ENCODE measurements around the gene USP2. TPM values are rescaled to one million over a fixed set of nuclear protein-coding genes. Genes with fewer than 3 reads are reported as not detected.
"Not testable (repeated sequence)": the region's sequence is repeated elsewhere in the genome, so short reads cannot be mapped to it uniquely, and the experiment has no call there.

Gene USP2
- total RNA-seq, 1 experiment from 2014 or later: 0.51 TPM

- no peak for DNase-seq (ENCODE audit: low read depth)
These were observed 30.6 kb upstream of the USP2 start for GRCh38 chr11:119412072-119412471.

GRCh38 chr11:119410501-119410900 lies 29.0 kb upstream of the USP2 start:
- DNase-seq (ENCODE audit: low read depth): no peak

DNA sequence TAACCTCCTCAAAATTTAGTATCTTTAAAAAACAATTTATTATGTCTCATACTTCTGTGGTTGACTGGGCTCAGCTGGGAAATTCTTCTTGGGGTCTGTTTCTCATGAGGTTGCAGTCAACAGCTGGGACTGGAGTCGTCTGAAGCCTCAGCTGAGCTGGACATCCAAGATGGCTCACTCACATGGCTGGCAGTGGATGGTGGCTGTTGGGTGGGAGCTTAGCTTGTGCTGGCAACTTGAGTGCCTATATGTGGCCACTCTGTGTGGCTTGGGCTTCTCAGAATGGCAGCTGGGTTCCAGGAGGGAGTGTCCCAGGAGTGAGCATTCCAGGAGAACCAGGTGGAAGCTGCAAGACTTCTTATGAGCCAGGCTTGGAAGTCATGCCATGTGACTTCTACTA lies 28.2 kb upstream of the USP2 start:
- no peak for DNase-seq (ENCODE audit: low read depth)

GRCh38 chr11:119406005-119406404 lies 24.5 kb upstream of the USP2 start:
- DNase-seq (ENCODE audit: low read depth): no peak

DNA sequence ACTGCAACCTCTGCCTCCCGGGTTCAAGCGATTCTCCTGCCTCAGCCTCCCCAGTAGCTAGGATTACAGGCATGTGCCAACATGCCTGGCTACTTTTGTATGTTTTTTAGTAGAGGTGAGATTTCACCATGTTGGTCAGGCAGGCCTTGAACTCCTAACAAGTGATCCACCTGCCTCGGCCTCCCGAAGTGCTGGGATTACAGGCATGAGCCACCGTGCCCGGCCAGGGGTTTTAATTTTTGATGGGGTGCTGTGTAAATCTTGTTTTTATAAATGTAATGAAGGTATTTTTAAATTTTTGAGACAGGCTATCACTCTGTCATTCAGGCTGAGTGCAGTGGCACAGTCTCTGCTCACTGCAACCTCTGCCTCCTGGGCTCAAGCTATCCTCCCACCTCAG lies 24.0 kb upstream of the USP2 start:
- DNase-seq (ENCODE audit: low read depth): not testable (repeated sequence)

DNA sequence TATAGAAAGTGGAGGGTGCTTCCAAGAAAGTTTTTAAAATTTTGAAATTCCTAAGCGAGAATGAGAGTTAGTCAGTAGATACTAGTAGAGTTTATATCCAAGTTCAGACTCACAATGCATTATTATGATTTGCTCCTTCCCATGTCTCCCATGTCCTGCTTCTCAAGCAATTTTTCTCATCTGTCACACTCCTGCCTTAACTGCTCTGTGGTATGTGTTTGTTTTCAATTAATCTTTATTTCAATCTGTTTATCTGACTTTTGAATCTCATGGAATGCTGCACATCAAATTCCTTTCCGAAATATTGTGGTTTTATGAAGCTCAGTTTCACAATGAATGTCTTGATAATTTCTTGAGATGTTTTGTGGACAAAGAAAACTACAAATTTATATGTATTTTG lies 23.4 kb upstream of the USP2 start:
- DNase-seq (ENCODE audit: low read depth): no peak

GRCh38 chr11:119403021-119403420 lies 21.5 kb upstream of the USP2 start:
- DNase-seq (ENCODE audit: low read depth): no peak

DNA sequence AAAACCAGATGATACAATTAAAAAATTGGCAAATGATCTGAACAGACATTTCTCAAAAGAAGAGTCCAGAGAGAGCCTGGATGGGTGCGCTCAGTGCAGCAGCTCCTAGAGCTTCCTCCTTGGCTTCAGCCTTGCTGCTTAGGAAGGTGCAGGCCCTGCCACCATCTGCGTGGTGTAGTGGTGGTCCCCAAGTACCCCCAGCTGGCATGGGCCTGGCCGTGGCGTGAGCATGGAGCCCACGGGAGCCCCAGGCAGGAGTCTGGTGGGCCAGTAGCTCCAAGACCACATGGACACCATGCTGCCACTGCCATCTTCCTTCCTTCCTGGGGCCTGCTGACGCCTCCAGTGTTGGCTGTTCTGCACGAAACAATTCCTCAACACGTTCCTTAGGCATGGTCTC lies 21.0 kb upstream of the USP2 start:
- no peak for DNase-seq (ENCODE audit: low read depth)

- no peak for DNase-seq (ENCODE audit: low read depth)
These were observed 19.4 kb upstream of the USP2 start for GRCh38 chr11:119400860-119401259.

DNA sequence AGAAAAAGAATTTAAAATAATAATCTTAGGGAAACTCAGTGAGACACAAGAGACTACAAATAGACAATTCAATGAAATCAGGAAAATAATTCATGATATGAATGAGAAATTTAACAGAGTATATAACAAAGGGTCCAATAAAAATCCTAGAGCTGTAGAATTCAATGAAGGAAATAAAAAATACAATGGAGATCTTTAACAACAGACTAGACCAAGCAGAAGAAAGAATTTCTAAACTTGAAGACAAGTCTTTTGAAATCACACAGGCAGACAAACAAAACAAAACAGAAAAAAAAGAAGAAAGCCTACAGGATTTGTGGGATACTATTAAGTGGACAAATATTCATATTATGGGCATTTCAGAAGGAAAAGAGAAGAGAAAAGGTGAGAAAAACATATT lies 16.2 kb upstream of the USP2 start:
- no peak for DNase-seq (ENCODE audit: low read depth)

GRCh38 chr11:119396835-119397234 lies 15.3 kb upstream of the USP2 start:
- no peak for DNase-seq (ENCODE audit: low read depth)

- no peak for DNase-seq (ENCODE audit: low read depth)
These were observed 9.8 kb upstream of the USP2 start for GRCh38 chr11:119391275-119391674.

- no peak for DNase-seq (ENCODE audit: low read depth)
These were observed 8.2 kb upstream of the USP2 start for GRCh38 chr11:119389611-119390254.

DNA sequence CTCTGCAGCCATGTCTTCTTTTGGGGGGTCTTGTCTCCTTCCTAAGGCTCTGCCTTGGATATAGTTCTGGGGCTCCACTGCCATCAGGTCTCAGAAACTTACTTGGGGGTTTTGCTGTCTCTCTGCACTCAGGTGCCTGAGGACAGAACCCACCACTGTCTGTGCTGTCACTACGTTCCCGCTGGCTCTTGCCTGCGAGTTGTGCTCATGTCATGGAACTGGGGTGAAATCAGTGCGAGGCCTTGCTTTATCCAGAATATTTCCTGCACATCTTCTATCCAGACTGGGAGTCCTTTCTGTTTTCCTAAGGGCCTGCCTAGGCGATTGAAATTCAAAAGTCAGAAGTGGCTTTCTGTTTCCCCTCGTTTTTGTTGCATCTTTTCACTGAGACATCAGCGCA lies 6.6 kb upstream of the USP2 start:
- DNase-seq (ENCODE audit: low read depth): no peak

GRCh38 chr11:119384332-119384731 lies 2.8 kb upstream of the USP2 start:
- DNase-seq (ENCODE audit: low read depth): no peak

GRCh38 chr11:119382513-119382912 lies 1.0 kb upstream of the USP2 start:
- DNase-seq (ENCODE audit: low read depth): not testable (repeated sequence)

GRCh38 chr11:119382101-119382500 lies 611 bp upstream of the USP2 start:
- no peak for DNase-seq (ENCODE audit: low read depth)

- no peak for DNase-seq (ENCODE audit: low read depth)
These were observed 686 bp downstream of the USP2 start for GRCh38 chr11:119380827-119381180.

DNA sequence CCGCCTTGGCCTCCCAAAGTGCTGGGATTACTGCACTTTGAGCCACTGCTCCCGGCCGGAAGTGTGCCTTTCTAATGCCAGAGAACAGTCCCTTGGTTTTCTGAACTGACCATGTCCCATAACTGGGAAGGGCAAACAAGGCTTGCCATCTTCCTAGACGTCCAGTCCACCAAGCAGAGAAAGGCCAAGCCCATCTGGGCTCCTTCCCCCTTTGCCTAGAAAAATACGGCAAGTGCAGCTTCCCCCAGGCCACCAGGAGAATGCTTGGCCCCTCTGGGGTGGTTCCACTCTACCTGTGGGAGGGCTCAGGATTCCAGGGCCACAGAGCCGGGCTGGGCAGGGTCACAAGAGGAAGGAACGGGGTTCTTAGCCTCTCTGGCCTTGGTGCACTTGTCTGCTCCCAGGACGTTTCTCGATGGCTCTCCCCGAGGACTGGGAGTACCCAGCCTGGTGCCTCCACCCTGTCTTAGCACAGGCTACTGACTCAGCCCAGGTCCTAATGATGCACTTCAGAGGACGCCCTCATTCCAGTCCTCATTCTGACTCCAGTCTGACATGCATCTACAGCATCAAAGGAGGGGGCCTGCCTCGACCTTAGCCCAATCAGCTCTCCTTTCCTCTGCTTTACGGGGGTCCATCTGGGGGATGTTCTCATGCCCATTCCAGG lies 1.2 kb downstream of the USP2 start:
- DNase-seq (ENCODE audit: low read depth): no peak

DNA sequence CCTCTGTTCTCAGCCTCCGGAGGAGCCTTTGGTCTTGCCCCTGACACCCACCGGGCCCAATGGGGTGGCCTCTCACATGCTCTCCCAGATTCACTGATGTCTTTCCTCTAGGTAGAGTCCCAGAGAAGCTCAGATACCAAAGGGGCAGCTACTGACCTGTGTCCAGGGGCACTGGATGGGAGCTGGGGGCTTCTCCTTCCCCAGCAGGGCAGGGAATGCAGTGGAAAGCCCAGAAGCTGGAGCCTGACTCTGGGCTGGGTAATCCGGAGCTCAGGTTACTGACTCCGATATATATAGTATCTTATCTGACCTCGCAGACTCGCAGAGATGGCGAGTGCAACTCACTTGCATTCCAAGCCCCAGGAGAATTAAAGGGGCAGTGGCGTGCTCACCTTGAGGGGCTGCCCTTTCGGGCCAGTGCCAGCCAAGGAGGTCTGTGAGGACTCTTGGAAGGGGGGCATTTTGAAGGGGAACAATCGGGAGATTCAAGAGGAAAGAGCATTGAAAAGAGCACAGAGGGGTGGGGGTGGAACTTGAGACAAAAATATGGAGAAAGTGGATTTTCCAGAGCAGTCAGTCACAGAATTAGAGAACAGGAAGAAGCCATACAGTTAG lies 2.5 kb downstream of the USP2 start:
- DNase-seq (ENCODE audit: low read depth): no peak

- no peak for DNase-seq (ENCODE audit: low read depth)
These were observed 3.4 kb downstream of the USP2 start for GRCh38 chr11:119377961-119378667.

DNA sequence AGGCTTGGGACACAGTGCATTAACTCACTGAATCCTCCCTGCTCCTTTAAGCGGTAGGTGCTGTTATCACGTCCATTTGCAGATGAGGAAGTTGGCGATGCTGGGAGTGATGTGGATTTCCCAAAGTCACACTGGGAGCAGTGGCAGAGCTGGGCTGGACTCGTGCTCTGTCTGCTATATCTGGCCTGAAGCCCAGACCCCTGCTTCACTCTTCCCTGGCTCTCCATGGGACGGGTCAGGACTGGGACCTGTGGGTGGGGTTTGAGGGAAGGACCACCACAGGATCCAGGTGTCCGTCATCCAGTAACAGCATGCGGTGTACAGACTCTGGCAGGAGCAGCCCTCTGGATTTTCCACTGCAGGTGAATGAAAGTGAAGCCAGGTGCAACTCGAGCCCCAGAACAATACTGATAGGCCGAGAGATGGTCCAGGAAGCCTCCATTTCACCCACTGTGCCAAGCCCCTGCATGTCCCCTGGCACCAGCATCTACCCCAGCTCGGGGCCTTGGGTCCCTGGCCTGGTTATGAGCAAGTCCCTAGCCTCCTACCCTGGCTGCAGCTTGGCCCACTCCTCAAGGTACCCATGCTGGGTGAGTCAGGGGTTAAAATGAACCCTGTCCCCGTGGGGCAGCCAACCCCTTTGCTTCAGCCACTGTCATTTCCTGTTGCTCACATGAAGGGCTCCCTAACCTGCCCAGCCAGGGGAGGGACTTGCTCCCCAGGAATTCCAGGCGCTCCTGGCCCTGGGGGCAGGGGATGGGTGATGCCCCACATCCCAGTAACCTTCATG lies 4.2 kb downstream of the USP2 start:
- DNase-seq (ENCODE audit: low read depth): no peak
